ENCODE data around the gene MT1HL1.

The MT1HL1 gene

DNA sequence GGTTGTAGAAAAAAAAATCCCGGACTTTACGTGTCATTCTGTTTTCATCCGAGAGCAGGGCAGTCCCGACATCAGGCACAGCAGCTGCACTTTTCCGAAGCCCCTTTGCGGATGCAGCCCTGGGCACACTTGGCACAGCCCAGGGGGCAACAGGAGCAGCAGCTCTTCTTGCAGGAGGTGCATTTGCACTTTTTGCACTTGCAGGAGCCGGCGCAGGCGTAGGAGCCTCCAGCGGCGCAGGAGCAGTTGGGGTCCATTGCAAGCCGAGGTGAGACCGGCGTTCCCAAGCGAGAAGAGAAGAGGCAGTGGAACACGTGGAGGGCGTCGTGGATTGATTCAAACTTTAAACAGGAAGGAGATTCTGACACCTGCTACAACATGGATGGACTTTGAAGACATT lies at the start of gene MT1HL1:
TSS of gene MT1HL1 (minus strand) at position 326 of the 400 bp plus-strand sequence. CDS start at position 257, 69 bp downstream.
- no peak within 1 kb of the TSS for H2AFZ ChIP-seq
- H3K36me3 ChIP-seq (ENCODE audit: control insufficient read depth, insufficient read depth, low read length), result no peaks in the 10 kb centered on the region
- H3K9me3 ChIP-seq (ENCODE audit: control insufficient read depth, low read length), result no peaks in the 10 kb centered on the region
- H3K27ac ChIP-seq, result no peak within 1 kb of the TSS
- no peaks in the 10 kb centered on the region for H3K79me2 ChIP-seq
- no peak within 1 kb of the TSS for H3K4me2 ChIP-seq (ENCODE audit: low read length)
- no peak for TF ChIP-seq CTCF (IDR thresholded peaks at IDR 0.05)
- no peaks in the 10 kb centered on the region for H3K27me3 ChIP-seq (ENCODE audit: control insufficient read depth, insufficient read depth, low read length)
- H3K4me1 ChIP-seq, result no peaks in the 10 kb centered on the region
- no peak within 1 kb of the TSS for H3K4me3 ChIP-seq (ENCODE audit: low read depth, low read length)
- no peak within 1 kb of the TSS for H3K9ac ChIP-seq

DNA sequence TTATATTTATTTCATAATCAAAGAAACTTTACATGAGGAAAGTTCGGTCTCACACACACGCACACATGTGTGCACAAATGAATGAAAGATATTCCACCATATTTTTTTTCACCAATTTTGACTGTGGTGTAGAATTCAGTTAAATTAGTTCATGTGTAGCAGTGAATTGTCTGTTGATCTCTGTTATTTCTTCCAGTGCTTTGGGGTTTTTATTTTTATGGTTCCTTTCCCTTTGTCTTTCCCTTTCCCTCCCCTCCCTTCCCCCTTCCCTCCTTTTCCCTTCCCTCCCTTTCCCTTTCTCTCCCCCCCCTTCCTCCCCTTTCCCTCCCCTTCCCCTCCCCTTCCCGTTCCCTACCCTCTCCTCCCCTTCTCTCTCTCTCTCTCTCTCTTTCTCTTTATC lies 46.7 kb upstream of the MT1HL1 start:
- Histone ChIP-seq H2AFZ (no peak overlapping the region), H3K79me2 (no peaks in the 10 kb centered on the region), H3K4me2 (ENCODE audit: low read length) (no peak overlapping the region), H3K9ac (no peak overlapping the region), H3K4me1 (no peaks in the 10 kb centered on the region), H3K27me3 (ENCODE audit: control insufficient read depth, insufficient read depth, low read length) (no peaks in the 10 kb centered on the region), H3K4me3 (ENCODE audit: low read depth, low read length) (no peak overlapping the region), H3K27ac (no peak overlapping the region), H3K36me3 (ENCODE audit: control insufficient read depth, insufficient read depth, low read length) (no peaks in the 10 kb centered on the region), H3K9me3 (ENCODE audit: control insufficient read depth, low read length) (no peaks in the 10 kb centered on the region)
- TF ChIP-seq CTCF (IDR thresholded peaks at IDR 0.05), result no peak

GRCh38 chr1:237050185-237050584 lies 45.9 kb upstream of the MT1HL1 start:
- Histone ChIP-seq H3K79me2 (no peaks in the 10 kb centered on the region), H3K36me3 (ENCODE audit: control insufficient read depth, insufficient read depth, low read length) (no peaks in the 10 kb centered on the region), H3K27ac (no peak overlapping the region), H3K9me3 (ENCODE audit: control insufficient read depth, low read length) (no peaks in the 10 kb centered on the region), H3K4me1 (no peaks in the 10 kb centered on the region), H2AFZ (no peak overlapping the region), H3K27me3 (ENCODE audit: control insufficient read depth, insufficient read depth, low read length) (no peaks in the 10 kb centered on the region), H3K9ac (no peak overlapping the region), H3K4me2 (ENCODE audit: low read length) (no peak overlapping the region), H3K4me3 (ENCODE audit: low read depth, low read length) (no peak overlapping the region)
- TF ChIP-seq CTCF (IDR thresholded peaks at IDR 0.05), result no peak

GRCh38 chr1:237048803-237049202 lies 44.6 kb upstream of the MT1HL1 start:
- Histone ChIP-seq H3K27ac (no peak overlapping the region), H3K9me3 (ENCODE audit: control insufficient read depth, low read length) (no peaks in the 10 kb centered on the region), H3K27me3 (ENCODE audit: control insufficient read depth, insufficient read depth, low read length) (no peaks in the 10 kb centered on the region), H3K79me2 (no peaks in the 10 kb centered on the region), H3K9ac (no peak overlapping the region), H3K4me3 (ENCODE audit: low read depth, low read length) (no peak overlapping the region), H3K4me1 (no peaks in the 10 kb centered on the region), H3K36me3 (ENCODE audit: control insufficient read depth, insufficient read depth, low read length) (no peaks in the 10 kb centered on the region), H2AFZ (no peak overlapping the region), H3K4me2 (ENCODE audit: low read length) (no peak overlapping the region)
- no peak for TF ChIP-seq CTCF (IDR thresholded peaks at IDR 0.05)

DNA sequence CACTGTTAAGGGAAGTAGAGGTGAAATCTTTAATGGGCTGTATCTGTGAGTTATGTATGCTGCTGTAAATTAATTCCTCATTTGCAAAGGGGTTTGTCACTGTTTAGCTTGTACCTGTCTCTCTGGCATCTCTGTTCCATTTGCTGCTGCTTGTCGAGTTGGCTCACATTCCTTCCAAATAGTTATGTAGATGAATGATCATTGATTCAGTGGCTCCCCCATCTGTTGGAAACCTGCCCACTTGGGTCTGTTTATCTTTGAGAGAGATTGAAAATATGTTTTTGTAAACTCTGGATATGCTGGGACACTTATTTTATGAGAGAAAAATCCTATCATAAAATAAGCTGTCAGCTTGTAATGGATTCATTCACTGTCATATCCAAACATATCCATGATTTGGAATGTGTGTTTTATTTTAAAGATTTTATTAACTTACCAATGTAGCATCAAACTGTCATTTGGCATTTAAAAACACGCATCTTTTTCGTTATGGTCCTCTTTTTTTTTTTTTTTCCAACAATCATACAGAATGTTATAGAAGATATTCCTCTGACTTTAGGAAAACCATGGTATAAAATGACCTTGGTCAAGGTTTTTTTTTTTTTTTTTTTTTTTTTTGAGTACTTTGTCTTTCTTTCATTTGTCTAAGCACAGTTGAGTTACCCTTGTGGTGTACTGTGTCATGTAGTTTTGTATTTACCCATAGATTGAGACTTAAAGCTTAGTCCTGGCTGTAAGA lies 41.2 kb upstream of the MT1HL1 start:
- no peak overlapping the region for H2AFZ ChIP-seq
- H3K27me3 ChIP-seq (ENCODE audit: control insufficient read depth, insufficient read depth, low read length), result no peaks in the 10 kb centered on the region
- TF ChIP-seq CTCF (IDR thresholded peaks at IDR 0.05), result no peak

More for the DNA sequence above, 41.2 kb upstream of the MT1HL1 start:
- Histone ChIP-seq H3K4me1 (no peaks in the 10 kb centered on the region), H3K4me2 (ENCODE audit: low read length) (no peak overlapping the region), H3K79me2 (no peaks in the 10 kb centered on the region), H3K9ac (no peak overlapping the region), H3K27ac (no peak overlapping the region), H3K36me3 (ENCODE audit: control insufficient read depth, insufficient read depth, low read length) (no peaks in the 10 kb centered on the region), H3K4me3 (ENCODE audit: low read depth, low read length) (no peak overlapping the region), H3K9me3 (ENCODE audit: control insufficient read depth, low read length) (no peaks in the 10 kb centered on the region)

All from parathyroid adenoma (tissue), 2 donors.